ENCODE measurements around the gene TIMD4.

GRCh38 chr5:156920861-156921431 lies 42.1 kb downstream of the TIMD4 start:
- TF ChIP-seq CTCF (conservative IDR thresholded peaks at IDR 0.05) = no peak
- no peak for TF ChIP-seq EZH2 (IDR thresholded peaks at IDR 0.05; ENCODE audit: low read depth)

All from PC-9 (cell line).